HG02759 (cell line): ENCODE measurements around the gene MPV17L2.

ENCODE experiments used
- ATAC-seq: cut with Tn5 transposase; IDR thresholded peaks from one replicate; pipeline ENCODE4 v1.9.1; 2021; ENCODE audit warnings: mild to moderate bottlenecking, moderate library complexity; ENCODE audit not compliant: unreplicated experiment

Gene MPV17L2

GRCh38 chr19:18231775-18232174 lies 38.8 kb downstream of the MPV17L2 start:
- ATAC-seq: no peak

- ATAC-seq: no peak
Observed at GRCh38 chr19:18232540-18233223, 39.7 kb downstream of the MPV17L2 start.

DNA sequence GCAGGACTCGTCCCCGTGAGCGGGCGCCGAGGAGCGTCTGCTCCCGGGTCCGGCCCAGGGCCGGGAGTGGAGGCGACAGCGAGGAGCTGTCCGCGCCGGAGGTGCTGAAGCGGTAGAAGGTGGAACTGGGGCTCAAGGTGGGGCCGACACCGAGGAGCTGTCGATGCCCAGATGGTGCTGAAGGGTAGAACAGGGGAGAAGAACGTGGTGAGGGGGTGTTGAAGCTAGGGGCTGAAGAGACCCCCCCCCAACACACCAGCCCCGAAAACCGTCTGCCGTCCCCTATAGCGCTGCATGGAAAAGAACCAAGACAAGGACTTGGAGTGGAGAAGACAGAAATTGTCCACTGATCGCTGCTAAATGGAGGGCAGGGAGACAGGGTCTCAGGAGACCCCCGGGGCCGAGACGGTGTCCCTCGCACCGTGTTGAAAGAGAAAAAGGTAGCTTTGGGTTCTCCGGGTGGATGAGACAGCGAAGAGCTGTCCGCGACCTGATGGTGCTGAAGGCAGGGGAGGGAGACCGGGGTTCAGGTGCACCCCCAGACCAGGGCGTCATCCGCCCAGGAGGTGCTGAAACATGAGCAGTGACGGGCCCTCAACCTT lies 40.3 kb downstream of the MPV17L2 start:
- no peak for ATAC-seq

DNA sequence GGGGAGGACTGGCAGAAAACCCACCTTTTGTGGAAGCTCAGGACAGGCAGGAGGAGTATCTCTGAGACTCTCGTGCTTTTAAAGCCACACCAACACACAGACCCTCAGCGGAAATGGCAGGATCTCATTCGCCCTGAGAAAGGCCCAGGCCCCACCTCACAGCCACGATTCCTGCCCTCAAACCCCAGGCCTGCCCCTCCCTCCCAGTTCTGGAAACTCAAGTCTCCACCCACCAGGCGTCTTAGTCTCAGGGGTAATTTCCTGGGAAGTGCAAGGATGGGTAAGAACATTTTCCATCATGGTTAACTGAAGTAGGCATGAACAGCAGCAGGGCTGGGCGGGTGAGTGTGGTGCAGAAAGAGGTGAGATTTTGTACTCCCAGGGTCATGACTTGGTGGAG lies 41.2 kb downstream of the MPV17L2 start:
- ATAC-seq: no peak

DNA sequence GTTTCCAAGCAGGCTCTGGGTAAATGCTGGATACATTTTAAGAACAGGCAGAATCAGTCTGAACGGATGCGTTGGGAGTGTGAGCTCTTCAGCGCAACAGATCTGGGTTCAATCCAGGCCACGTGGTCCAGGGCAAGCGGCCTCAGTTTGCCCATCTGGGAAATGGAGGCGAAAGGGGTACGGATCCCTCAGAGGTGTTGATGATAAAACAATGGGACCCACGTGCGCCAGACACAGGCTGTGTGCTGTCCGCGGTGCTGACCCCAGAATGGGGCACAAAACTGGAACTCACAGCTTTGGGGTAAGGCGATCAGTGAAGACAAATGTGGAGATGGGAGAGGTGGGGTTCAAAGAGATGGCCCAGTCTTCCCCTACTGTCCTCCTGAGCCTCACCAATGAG lies 46.3 kb downstream of the MPV17L2 start:
- ATAC-seq: no peak

DNA sequence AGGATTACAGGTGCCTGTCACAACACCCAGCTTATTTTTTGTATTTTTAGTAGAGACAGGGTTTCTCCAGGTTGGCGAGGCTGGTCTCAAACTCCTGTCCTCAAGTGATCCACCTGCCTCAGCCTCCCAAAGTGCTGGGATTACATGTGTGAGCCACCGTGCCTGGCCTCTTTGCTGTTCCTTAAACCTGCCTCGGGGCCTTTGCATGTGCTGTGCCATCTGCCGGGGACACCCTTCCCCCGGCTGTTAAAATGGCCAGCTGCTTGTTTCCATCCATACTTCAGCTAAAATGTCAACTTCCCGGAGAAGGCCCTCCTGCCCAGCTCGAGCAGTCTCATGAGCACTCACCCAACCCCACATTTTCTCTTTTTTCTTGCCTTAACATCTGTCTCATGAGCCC lies 52.3 kb downstream of the MPV17L2 start:
- no peak for ATAC-seq
